Mononuclear cell (primary cell): Measurements from ENCODE around the gene CNR2. TPM values are rescaled to one million over a fixed set of nuclear protein-coding genes. Genes with fewer than 3 reads are reported as not detected.
"Not testable (repeated sequence)": the region's sequence is repeated elsewhere in the genome, so short reads cannot be mapped to it uniquely, and the experiment has no call there.

Experiments
- H3K27me3 ChIP-seq: 2 replicates; pipeline ENCODE4 v1.6.0; 2011; ENCODE audit warnings: low read length, control low read depth; ENCODE audit not compliant: insufficient read depth
- H3K4me1 ChIP-seq: 2 replicates; pipeline ENCODE4 v1.5.1; 2011; ENCODE audit warnings: mild to moderate bottlenecking, low read length, control low read depth; ENCODE audit not compliant: insufficient read depth
- H3K4me3 ChIP-seq: 2 replicates; pipeline ENCODE4 v1.5.1; 2011; ENCODE audit warnings: mild to moderate bottlenecking, low read length, moderate library complexity
- H3K9me3 ChIP-seq: 2 replicates; pipeline ENCODE4 v1.5.1; 2011; ENCODE audit warnings: low read depth, mild to moderate bottlenecking, control low read depth, low read length
- total RNA-seq: library from RNA; depleted of rRNA; stranded (reverse); fragments of >200 nt; gene quantifications from one replicate; pipeline ENCODE4 v1.2.3, GENCODE V29; 2012

CNR2 gene
- total RNA-seq, 1 donor, result 3.3 TPM

DNA sequence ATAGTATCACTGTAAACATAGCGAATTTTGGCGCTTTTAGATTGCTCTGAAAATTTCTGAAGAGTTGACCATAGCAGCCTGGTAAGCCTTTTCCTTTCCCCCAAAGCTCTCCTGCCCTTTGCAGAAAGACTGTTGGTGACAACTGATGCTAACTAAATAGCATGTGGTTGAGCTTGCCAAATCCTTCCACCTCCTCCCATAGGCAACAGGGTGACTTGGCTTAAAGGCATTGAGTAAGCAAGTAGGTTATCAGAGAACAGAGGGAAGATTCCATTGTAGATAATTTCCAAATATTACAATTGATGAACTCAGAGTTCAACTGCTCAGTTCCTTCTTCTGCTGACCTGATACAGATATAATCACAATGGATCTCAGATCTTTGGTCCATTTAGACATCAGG, 68.0 kb downstream of the CNR2 start:
- H3K27me3 ChIP-seq, result no peaks in the 10 kb centered on the region
- H3K9me3 ChIP-seq, result no peaks in the 10 kb centered on the region
- no peak overlapping the region for H3K4me3 ChIP-seq
- H3K4me1 ChIP-seq, result no peaks in the 10 kb centered on the region

DNA sequence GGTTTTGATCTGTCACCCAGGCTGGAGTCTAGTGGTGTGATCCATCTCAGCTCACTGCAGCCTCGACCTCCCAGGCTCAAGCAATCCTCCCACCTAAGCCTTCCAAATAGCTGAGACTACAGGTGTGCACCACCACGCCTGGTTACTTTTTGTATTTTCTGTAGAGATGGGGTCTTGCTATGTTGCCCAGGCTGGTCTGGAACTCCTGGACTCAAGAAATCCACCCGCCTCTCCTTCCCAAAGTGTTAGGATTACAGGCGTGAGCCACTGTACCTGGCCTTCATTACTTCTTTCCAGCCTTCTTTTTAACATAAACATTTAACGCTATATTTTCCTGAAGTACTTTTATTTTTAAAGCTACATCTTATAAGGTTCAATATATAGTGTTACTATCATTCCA, 69.5 kb downstream of the CNR2 start:
- H3K9me3 ChIP-seq, result no peaks in the 10 kb centered on the region
- H3K4me3 ChIP-seq, result no peak overlapping the region
- no peaks in the 10 kb centered on the region for H3K27me3 ChIP-seq
- H3K4me1 ChIP-seq, result no peaks in the 10 kb centered on the region

DNA sequence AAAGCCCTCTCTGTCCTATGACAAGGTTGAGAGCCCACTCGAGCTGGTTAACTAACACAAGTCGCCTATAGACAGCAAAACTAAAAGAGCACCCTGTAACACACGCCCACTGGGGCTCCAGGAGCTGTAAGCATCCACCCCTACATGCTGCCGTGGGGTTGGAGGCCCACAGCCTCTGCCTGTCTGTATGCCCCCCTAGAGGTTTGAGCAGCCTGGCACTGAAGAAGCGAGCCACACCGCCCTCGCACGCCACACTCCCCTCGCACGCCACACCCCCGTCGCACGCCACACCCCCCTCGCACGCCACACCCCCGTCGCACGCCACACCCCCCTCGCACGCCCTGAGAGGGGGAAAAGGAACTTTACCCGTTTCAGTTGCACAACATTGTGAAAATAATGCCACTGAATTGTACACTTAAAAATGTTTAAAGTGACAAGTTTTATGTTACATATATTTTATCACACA, 74.7 kb downstream of the CNR2 start:
- Histone ChIP-seq H3K4me3 (no peak overlapping the region), H3K27me3 (no peaks in the 10 kb centered on the region)

DNA sequence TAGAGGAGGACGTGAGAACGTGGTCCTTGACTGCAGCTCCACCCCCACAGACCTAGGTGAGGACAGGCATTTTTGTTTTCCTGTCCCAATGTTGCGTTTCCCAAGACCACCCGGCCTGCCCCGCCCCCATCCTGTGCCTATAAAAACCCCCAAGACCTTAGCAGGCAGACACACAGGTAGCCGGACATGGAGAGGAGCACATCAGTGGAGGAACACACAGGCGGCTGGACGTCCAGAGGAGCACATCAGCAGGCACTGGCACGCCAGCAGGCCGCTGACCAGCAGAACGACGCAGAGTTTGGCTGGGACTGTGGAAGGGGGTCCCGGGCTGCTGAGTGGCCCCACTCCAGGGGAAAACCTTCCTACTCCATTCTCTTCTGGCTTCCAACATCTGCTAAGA, 75.3 kb downstream of the CNR2 start:
- Histone ChIP-seq H3K4me3 (no peak overlapping the region), H3K9me3 (no peaks in the 10 kb centered on the region), H3K27me3 (no peaks in the 10 kb centered on the region), H3K4me1 (peaks cover 8% of the 10 kb centered on the region)

More for the DNA sequence above, 74.7 kb downstream of the CNR2 start:
- H3K9me3 ChIP-seq, result no peaks in the 10 kb centered on the region
- H3K4me1 ChIP-seq, result peaks cover 8% of the 10 kb centered on the region

DNA sequence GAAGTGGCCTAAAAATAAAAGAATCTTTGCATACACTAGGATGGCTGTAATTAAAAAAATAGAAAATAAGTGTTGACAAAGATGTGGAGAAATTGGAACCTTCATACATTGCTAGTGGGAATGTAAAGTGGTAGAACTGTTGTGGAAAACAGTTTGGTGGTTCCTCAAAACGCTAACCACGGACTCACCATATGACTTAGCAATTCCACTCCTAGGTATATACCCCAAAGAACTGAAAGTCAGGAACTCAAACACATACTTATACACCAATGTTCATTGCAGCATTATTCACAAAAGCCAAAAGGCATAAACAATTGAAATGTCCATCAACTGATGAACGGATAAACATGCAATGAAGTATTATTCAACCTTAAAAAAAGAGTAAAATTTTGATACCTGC, 77.1 kb downstream of the CNR2 start:
- Histone ChIP-seq H3K4me1 (peaks cover 8% of the 10 kb centered on the region), H3K4me3 (no peak overlapping the region), H3K27me3 (no peaks in the 10 kb centered on the region), H3K9me3 (no peaks in the 10 kb centered on the region)

DNA sequence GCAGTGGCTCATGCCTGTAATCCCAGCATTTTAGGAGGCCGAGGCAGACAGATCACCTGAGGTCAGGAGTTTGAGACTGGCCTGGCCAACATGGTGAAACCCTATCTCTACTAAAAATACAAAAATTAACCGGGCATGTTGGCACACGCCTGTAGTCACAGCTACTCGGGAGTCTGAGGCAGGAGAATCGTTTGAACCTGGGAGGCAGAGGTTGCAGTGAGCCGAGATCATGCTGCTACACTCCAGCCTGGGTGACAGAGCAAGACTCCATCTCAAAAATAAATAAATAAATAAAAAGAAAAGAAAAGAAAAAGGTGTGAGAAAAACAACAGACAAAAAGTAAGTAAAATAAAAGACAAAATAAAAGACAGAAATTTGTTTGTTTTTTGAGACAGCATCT, 79.0 kb downstream of the CNR2 start:
- H3K27me3 ChIP-seq, H3K4me1 ChIP-seq: not testable (repeated sequence)

DNA sequence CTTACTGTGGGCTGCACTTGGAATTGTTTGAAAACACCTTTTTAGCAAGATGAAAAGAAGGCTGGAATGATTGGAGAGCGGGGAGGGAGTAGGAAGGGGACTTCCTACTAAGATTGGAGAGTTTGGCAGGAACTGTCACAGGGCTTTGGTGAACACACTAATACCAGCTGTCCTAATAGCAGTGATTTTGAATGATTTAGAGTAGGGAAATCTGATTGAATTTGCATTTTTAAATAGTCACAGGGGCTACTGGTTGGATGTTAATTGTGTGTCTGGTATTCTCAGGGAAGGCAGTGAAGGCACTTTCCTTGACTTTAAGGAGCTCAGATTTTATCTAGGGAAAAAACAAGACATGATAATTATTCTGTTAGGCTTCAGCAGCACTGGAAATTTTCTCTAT, 85.4 kb downstream of the CNR2 start:
- Histone ChIP-seq H3K27me3 (no peaks in the 10 kb centered on the region), H3K9me3 (no peaks in the 10 kb centered on the region), H3K4me3 (no peak overlapping the region), H3K4me1 (peaks cover 17% of the 10 kb centered on the region)

More for the DNA sequence above, 79.0 kb downstream of the CNR2 start:
- H3K9me3 ChIP-seq, H3K4me3 ChIP-seq: not testable (repeated sequence)

DNA sequence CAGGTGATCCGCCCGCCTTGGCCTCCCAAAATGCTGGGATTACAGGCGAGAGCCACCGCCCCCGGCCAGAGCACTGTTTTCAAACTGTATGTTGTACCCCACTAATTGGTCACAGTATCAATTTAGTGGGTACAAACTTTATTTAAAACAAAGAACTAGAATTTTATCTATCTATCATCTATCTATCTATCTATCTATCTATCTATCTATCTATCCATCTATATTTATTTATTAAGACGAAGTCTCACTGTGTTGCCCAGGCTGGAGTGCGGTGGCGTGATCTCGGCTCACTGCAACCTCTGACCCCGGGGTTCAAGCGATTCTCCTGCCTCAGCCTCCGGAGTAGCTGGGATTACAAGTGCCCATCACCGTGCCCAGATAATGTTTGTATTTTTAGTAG, 86.6 kb downstream of the CNR2 start:
- H3K4me1 ChIP-seq, result peaks cover 17% of the 10 kb centered on the region
- not testable (repeated sequence) for H3K9me3 ChIP-seq, H3K4me3 ChIP-seq, H3K27me3 ChIP-seq

DNA sequence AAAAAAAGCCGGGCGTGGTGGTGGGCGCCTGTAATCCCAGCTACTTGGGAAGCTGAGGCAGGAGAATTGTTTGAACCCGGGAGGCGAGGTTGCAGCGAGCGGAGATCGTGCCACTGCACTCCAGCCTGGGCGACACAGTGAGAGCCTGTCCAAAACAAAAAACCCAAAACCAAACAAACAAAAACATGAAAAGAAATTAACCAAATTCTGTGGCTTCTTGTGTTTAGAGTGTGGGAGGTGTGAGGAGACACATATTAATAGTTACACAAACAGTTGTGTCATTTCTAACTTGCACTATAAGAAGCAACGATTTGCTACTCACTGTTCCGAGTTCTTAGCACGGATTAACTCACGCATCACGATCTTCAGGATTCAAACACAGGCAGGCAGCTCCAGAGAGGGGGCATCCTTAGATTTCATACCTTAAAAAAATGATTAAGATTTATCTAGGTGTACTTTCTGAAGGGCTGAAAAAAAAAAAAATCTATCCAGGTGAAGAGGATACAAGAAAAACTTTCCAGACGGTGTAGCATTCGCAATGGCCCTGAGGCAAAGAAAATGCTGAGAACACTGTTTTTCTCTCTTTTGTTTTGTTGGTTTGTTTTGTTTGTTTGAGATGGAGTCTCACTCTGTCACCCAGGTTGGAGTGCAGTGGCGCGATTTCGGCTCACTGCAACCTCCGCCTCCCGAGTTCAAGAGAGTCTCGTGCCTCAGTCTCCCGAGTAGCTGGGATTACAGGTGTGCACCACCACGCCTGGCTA, 87.2 kb downstream of the CNR2 start:
- Histone ChIP-seq H3K4me3 (peak overlapping the region; percentile 100), H3K27me3 (no peaks in the 10 kb centered on the region), H3K4me1 (peaks cover 17% of the 10 kb centered on the region), H3K9me3 (no peaks in the 10 kb centered on the region)

DNA sequence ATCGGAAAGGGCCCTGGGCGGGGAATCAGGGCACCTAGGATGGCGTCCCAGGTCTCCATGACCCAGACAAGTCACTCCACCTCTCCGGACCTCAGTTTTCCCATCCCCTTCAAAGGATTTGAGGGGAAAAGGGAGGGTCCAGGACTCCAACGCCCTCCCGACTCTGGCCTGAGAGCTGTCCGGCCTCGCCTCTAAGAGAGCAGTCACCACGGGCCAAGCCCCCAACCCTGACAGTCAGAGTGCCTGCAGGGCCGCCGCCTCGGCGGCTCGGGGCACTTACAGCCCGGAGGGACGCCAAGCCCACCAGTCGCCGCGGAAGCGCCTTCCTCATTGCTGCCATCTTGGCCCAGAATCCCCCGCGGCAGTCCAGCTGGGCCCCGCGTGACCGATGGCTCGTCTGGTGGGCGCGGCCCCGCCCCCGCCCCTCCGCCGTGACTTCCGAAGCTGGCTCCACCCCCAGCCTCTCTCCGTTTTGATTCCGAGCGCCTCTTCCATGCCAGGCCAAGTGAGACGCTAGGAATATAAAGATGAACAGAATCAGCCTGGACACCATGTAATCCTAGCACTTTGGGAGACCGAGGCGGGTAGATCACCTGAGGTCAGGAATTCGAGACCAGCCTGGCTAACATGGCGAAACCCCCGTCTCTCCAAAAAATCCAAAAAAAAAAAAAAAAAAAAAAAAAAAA, 87.9 kb downstream of the CNR2 start, which contains the start of gene HMGCL:
Gene HMGCL (minus strand): TSS at position 354 of the 686 bp plus-strand sequence. CDS start 14 bp downstream, at position 340.
- Histone ChIP-seq H3K4me1 (peaks cover 17% of the 10 kb centered on the region), H3K4me3 (peak within 1 kb of the TSS; percentile 100)

DNA sequence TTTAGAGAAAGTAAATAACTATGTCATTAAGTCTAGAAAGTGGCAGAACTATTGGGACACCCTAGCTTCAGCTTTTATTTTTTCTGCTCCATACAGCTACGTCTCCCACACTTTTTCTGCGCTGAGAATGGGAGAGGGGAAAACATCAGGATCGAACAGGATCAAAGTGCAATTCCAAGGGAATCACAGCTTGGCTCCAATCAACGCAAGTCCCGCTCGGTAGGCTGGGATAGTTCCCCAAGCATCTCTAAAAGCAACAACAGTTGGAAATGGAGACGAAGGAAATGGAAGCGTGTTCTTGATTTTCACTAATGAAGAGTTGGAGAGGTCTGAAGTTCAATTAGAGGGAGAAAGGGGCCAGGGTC, 88.5 kb downstream of the CNR2 start:
- Histone ChIP-seq H3K9me3 (no peaks in the 10 kb centered on the region), H3K4me3 (peak overlapping the region; percentile 100), H3K27me3 (no peaks in the 10 kb centered on the region), H3K4me1 (peaks cover 17% of the 10 kb centered on the region)

More for the DNA sequence above, 87.9 kb downstream of the CNR2 start, which contains the start of gene HMGCL:
- Histone ChIP-seq H3K27me3 (no peaks in the 10 kb centered on the region), H3K9me3 (no peaks in the 10 kb centered on the region)

DNA sequence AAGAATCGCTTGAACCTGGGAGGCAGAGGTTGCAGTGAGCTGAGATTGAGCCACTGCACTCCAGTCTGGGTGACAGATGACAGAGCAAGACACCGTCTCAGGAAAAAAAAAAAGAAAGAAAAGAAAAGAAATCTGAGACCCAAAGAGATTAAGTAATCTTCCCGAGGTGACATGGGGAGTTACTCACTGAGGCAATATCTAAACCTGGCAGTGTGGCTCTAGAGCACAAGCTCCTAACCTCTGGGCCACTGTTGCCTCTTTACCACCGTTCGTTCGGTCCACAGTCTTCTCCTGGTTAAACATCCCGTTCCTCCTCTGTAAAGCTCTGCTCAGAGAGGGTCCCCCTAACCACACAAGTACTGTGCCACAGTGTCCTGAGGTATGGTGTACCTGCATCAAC, 89.4 kb downstream of the CNR2 start:
- H3K9me3 ChIP-seq, result no peaks in the 10 kb centered on the region
- H3K4me3 ChIP-seq, result no peak overlapping the region
- peaks cover 17% of the 10 kb centered on the region for H3K4me1 ChIP-seq
- H3K27me3 ChIP-seq, result no peaks in the 10 kb centered on the region

Other genes with a start within 250 kb of the CNR2 start
- gene RPL11, start 221.6 kb downstream of the CNR2 start, total RNA-seq, result 2,123 TPM
- gene ELOA, start 169.9 kb downstream of the CNR2 start, total RNA-seq, result 42.1 TPM
- gene PITHD1, start 134.9 kb downstream of the CNR2 start, total RNA-seq, result 63.8 TPM
- 14.7 TPM for gene LYPLA2, start 122.2 kb downstream of the CNR2 start, total RNA-seq
- gene GALE, start 112.6 kb downstream of the CNR2 start, total RNA-seq, result 4.4 TPM
- 7.3 TPM for gene HMGCL, start 87.9 kb downstream of the CNR2 start, total RNA-seq
- gene FUCA1, start 45.1 kb downstream of the CNR2 start, total RNA-seq, result 8.8 TPM
- 243 TPM for gene PNRC2, start 46.5 kb upstream of the CNR2 start, total RNA-seq
- 316 TPM for gene SRSF10, start 67.0 kb upstream of the CNR2 start, total RNA-seq
- gene MYOM3, start 198.8 kb upstream of the CNR2 start, total RNA-seq, result not detected
- gene IL22RA1, start 229.8 kb upstream of the CNR2 start, total RNA-seq, result not detected